Fibroblast of upper back skin (primary cell): ENCODE data around the gene AKAP17A.

ENCODE experiments used
- DNase-seq: peaks from one replicate; pipeline ENCODE4 v3.0.0-alpha.2; 2013

AKAP17A gene

GRCh38 chrX:1582686-1583437 is 8.5 kb upstream of the AKAP17A start:
- DNase-seq, result peak; percentile 6

GRCh38 chrX:1584237-1585011 is 7.0 kb upstream of the AKAP17A start:
- no peak for DNase-seq

- DNase-seq, result no peak
These were observed 4.2 kb upstream of the AKAP17A start for GRCh38 chrX:1587161-1587560.

DNA sequence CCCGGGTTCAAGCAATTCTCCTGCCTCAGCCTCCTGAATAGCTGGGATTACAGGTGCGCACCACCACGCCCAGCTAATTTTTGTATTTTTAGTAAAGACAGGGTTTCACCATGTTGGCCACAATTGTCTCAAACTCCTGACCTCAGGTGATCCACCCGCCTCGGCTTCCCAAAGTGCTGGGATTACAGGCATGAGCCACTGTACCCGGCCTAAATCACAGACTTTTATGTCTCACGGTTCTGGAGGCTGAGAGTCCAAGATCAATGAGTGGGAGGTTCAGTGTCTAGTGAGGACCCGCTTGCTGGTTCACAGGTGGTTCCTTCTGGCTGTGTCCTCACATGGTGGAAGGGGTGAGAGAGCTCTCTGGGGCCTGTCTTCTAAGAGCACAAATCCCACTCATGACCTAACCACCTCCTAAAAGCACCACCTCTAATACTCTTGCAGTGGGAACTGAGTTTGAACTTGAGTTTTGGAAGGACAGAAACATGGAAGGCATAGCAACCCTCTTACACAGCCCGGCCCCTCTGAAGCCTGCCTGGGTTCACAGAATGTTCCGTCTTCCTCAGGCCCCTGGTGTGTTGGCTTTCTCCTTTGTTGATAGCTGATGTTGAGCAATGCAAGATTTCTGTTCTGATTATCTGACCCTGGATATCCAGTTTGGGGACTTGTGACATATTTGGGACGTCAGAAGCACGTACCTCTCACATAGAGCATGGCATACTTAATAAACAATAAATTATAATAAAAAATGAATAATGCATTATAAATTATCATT is 1.9 kb upstream of the AKAP17A start:
- DNase-seq, result no peak

GRCh38 chrX:1591863-1592469 is 562 bp downstream of the AKAP17A start:
- no peak for DNase-seq

DNA sequence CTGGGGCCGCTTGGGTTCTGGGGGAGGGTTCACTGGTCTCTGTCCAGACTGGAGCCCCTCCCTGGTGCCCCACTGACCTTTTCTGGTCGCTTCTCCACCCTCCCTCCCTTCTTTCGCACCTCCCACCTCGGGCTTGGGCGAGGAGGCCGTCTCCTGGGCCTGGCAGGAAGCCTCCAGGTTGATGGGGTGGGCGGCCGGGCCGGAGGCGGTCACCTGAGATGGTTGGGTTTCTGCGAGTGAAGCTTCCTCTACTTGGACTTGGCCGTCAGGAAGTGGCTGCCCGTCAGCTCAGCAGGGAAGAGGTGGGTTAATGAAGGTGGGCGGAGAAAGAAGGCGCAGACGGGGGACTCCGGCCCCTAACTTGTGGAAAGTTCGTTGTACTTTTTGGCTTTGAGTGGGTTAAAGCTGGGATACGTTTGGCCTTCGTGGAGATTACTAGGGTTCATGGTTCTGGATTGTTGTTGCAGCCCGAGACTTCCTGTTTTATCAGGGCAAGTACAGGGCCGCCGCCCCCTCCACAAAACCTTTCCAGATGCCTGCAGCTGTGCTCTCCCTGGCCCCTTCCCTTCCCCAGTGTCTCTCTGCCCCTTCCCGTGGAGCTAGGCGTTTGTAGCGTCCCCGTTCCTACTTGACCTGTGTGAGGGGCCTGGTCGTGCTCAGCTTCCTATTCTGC is 1.2 kb downstream of the AKAP17A start:
- DNase-seq, result peak; percentile 7

GRCh38 chrX:1593286-1594271 is 2.2 kb downstream of the AKAP17A start:
- DNase-seq, result no peak

DNA sequence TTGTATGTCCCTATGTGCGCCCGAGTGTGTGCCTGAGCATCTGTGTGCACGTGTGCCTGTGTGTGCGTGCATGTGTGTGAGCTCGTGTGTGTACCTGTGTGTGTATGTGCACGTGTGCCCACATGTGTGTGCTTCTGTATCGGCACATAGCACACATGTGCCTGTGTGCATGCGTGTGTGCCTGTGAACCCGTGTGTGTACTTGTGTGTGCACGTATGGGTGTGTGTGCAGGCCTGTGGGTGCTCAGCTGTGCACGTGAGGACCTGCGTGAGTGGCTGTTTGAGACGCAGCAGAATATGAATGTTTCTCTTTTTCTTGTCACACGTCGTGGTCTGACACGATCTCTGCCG is 4.3 kb downstream of the AKAP17A start:
- no peak for DNase-seq

- no peak for DNase-seq
These were observed 5.4 kb downstream of the AKAP17A start for GRCh38 chrX:1596676-1597344.

GRCh38 chrX:1597345-1598020 is 6.1 kb downstream of the AKAP17A start:
- DNase-seq, result no peak

GRCh38 chrX:1598021-1598875 is 6.8 kb downstream of the AKAP17A start:
- no peak for DNase-seq

GRCh38 chrX:1598876-1599790 is 7.7 kb downstream of the AKAP17A start:
- no peak for DNase-seq

DNA sequence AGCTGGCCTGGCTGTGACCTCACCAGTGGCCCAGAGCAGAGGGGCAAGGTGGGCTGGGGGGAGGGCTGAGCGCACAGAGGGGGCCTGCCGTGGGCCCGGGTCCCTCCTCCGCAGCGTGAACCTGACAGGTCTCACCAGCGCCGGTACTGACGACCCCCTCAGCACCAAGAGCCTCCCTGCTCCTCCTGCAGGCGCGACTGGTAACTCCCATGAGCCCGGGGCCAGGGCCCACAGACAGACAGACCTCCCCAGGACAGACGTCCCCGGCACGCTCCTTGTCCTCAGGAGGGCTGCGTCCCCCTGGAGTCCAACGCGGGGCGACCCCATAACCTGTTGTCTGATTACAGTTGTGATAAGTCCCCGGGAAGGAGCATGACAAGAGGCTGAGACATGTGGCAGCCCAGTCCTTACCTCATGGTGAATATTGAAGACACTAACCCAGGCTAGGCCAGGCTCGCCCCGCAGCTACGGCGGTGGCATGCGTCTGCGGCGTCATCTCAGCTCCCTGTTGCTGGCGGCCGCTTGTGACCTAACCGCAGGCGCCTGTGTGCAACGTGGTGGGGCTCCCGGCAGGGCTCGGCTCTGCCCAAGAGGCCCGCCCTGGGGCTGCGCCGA is 8.5 kb downstream of the AKAP17A start:
- DNase-seq, result no peak

DNA sequence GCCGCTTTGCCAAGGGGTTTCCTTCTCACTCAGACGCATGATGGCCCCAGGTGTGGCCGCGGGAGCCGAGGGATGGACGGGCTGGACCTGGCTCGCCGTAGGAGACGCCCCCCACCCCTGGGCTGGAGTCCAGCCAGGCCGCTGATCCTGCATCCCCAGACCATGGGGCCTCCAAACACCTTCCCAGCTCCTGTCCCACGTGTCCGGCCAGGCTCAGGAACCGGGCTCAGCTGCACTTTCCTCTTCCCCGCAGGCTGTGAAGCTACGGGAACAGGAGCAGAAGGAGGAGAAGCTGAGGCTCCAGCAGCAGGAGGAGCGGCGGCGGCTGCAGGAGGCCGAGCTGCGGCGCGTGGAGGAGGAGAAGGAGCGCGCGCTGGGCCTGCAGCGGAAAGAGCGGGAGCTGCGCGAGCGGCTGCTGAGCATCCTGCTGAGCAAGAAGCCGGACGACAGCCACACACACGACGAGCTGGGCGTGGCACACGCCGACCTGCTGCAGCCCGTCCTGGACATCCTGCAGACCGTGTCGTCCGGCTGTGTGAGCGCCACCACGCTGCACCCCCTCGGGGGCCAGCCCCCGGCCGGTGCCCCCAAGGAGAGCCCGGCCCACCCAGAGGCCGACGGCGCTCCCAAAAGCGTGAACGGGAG is 9.1 kb downstream of the AKAP17A start:
- DNase-seq, result no peak

DNA sequence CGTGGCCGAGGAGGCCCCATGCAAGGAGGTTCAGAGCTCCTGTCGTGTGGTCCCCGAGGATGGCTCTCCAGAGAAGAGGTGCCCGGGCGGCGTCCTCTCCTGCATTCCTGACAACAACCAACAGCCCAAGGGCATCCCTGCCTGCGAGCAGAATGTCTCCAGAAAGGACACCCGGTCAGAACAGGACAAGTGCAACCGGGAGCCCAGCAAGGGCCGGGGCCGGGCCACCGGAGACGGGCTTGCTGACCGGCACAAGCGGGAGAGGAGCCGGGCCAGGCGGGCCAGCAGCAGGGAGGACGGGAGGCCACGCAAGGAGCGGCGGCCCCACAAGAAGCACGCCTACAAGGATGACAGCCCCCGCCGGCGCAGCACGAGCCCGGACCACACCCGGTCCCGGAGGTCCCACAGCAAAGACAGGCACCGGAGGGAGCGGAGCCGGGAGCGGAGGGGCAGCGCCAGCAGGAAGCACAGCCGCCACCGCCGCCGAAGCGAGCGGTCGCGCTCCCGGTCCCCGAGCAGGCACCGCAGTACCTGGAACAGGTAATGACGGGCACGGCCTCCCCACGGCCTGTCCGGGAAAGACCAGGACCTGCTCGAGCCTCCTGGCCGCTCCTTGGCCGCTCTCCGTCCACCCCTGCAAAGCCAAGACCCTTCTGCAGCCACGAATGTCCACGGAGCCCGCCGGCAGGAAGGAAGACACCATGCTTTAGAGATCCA is 9.8 kb downstream of the AKAP17A start:
- no peak for DNase-seq

DNA sequence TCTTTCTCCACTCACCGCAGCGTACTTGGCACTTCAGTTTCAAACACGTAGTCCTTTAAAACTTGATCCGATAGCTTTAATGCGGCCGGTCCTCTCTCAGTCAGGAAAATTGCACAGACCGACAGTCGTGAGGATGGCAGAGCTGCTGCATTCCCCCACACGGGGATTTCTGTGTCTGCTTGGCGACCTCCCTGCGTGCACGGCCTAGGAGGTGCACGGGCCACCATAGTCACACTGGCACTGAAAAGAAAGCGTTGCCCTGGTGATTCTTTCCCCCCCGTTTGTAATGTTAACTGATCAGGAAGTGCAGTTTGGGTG is 10.3 kb downstream of the AKAP17A start:
- no peak for DNase-seq

DNA sequence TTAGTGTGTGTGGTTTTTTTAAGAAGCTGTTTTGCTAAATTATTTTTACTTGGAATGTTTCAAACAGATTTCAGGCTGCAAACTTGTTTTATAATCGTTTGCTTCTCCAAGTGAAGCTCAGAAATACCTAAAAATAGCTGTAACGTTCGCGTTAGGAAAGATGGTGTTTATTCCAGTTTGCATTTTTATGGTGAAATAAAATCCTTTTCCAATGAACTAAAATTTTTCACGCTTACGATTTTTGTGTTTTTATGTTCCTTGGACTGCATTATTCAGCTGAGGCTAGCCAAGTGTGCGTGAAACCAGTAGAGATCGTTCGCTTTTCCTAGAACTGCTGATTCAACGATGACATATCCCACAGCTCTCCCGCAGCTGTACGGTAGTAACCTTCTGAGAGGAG is 10.9 kb downstream of the AKAP17A start:
- no peak for DNase-seq
